T-cell (primary cell): Measurements from ENCODE around the gene QPCT. TPM values are rescaled to one million over a fixed set of nuclear protein-coding genes. Genes with fewer than 3 reads are reported as not detected.

ENCODE experiments used
- ATAC-seq, 4 experiments: fragments of 200-7000 bp in 3 of 4; fragments of 150-1000 bp in 1 of 4; cut with Tn5 transposase; replicated peaks in 1 of 4; 1 replicate in 3 of 4; 2 replicates in 1 of 4; pipeline ENCODE4 v1.10.0; 2021; ENCODE audit warnings: moderate library complexity in 3 of 4, mild to moderate bottlenecking in 2 of 4, moderate number of reproducible peaks in 1 of 4
- CTCF ChIA-PET, 2 donors: fragments of 300-600 bp; sonication (Branson Sonifier 250); formaldehyde crosslinking; loops; one replicate each; lab custom pipeline; 2022; ENCODE audit warnings: antibody characterized with exemption in 2 of 2; lab: Charles Lee
- POLR2A ChIA-PET, 2 donors: fragments of 300-600 bp; sonication (Branson Sonifier 250); formaldehyde crosslinking; loops; one replicate each; lab custom pipeline; 2022; ENCODE audit warnings: antibody characterized with exemption in 2 of 2; lab: Charles Lee
- DNase-seq, 35 experiments: peaks; one replicate each; pipeline versions ENCODE4 v3.0.0 to v3.0.0-alpha.2; 2013 to 2023
- H3K27ac ChIP-seq: one replicate; pipeline ENCODE4 v1.5.1; 2013; ENCODE audit warnings: low read length
- H3K27me3 ChIP-seq, 2 experiments: replicated peaks in 1 of 2; 1 replicate in 1 of 2; 2 replicates in 1 of 2; pipeline versions ENCODE4 v1.6.1 to v1.7.0; 2013; ENCODE audit warnings: low read length in 1 of 2, mixed read lengths in 1 of 2; ENCODE audit not compliant: control insufficient read depth in 2 of 2, insufficient read depth in 2 of 2; ENCODE audit errors: extremely low read depth in 1 of 2
- H3K36me3 ChIP-seq, 2 donors: 1 replicate in 1 of 2; 2 replicates in 1 of 2; pipeline versions ENCODE4 v1.6.1 to v1.7.0; 2013; ENCODE audit warnings: low read length in 1 of 2; ENCODE audit not compliant: control insufficient read depth in 2 of 2, insufficient read depth in 1 of 2; ENCODE audit errors: extremely low read depth in 1 of 2
- H3K4me1 ChIP-seq, 2 experiments: 1 replicate in 1 of 2; 2 replicates in 1 of 2; pipeline versions ENCODE4 v1.6.1 to v1.7.0; 2013; ENCODE audit warnings: low read length in 2 of 2, mixed read lengths in 1 of 2; ENCODE audit not compliant: insufficient read depth in 2 of 2, control insufficient read depth in 1 of 2; ENCODE audit errors: extremely low read depth in 1 of 2
- H3K4me3 ChIP-seq, 2 donors: 1 replicate in 1 of 2; 2 replicates in 1 of 2; pipeline versions ENCODE4 v1.5.1 to v1.7.0; 2013; ENCODE audit warnings: mild to moderate bottlenecking in 2 of 2, low read length in 1 of 2, moderate library complexity in 1 of 2; ENCODE audit not compliant: control insufficient read depth in 1 of 2; ENCODE audit errors: extremely low read depth in 1 of 2
- H3K9me3 ChIP-seq: 2 replicates; pipeline ENCODE4 v1.7.0; 2013
- H3K27ac Mint-ChIP-seq, 2 donors: one replicate each; pipeline ENCODE4 v1.8.0; 2020 to 2021; ENCODE audit warnings: mild to moderate bottlenecking in 2 of 2, mixed read lengths in 2 of 2
- H3K27me3 Mint-ChIP-seq, 2 donors: one replicate each; pipeline ENCODE4 v1.8.0; 2021 to 2022; ENCODE audit warnings: mixed read lengths in 2 of 2
- H3K36me3 Mint-ChIP-seq: one replicate; pipeline ENCODE4 v1.8.0; 2021; ENCODE audit warnings: mixed read lengths
- H3K4me1 Mint-ChIP-seq, 3 donors: one replicate each; pipeline ENCODE4 v1.8.0; 2020 to 2022; ENCODE audit warnings: mixed read lengths in 3 of 3, mild to moderate bottlenecking in 1 of 3
- H3K4me3 Mint-ChIP-seq, 3 donors: one replicate each; pipeline ENCODE4 v1.8.0; 2020 to 2022; ENCODE audit warnings: mild to moderate bottlenecking in 3 of 3, mixed read lengths in 3 of 3, moderate library complexity in 3 of 3
- H3K9me3 Mint-ChIP-seq, 3 donors: one replicate each; pipeline ENCODE4 v1.8.0; 2020 to 2022; ENCODE audit warnings: mixed read lengths in 3 of 3
- WGBS: methylation state at CpG from one replicate; pipeline ENCODE4 v1.1.5; 2013; ENCODE audit warnings: missing lambda C conversion rate; ENCODE audit not compliant: insufficient coverage; 5-methylcytosine and 5-hydroxymethylcytosine counted together
- total RNA-seq, 35 experiments: library from RNA in 6 of 35; stranded (reverse) in 6 of 35; fragments of 120-200 nt in 1 of 35; gene quantifications; one replicate each; pipeline versions ENCODE4 v1.2.1 to v1.2.4 and lab custom pipeline; 2013 to 2026

The QPCT gene
- total RNA-seq, 5 donors from 2014 or later (not counting 1 experiment from before 2014, with no cell fraction given): 1.1 to 3.1 (median 1.5) TPM; not detected in 2

- peak overlapping the region; percentile 19 to 50 (median 22) for H3K4me3 Mint-ChIP-seq
Observed at GRCh38 chr2:37326285-37326684, 18.1 kb upstream of the QPCT start.

GRCh38 chr2:37326866-37327634 is 17.4 kb upstream of the QPCT start:
- ATAC-seq: no peak
- no peaks in the 10 kb centered on the region for H3K9me3 Mint-ChIP-seq
- no peaks in the 10 kb centered on the region for H3K36me3 Mint-ChIP-seq
- peaks cover 24 to 27% (median 24%) of the 10 kb centered on the region in 3 donors for H3K4me1 Mint-ChIP-seq
- H3K9me3 ChIP-seq: no peaks in the 10 kb centered on the region
- H3K27me3 Mint-ChIP-seq: peaks cover 8 to 21% of the 10 kb centered on the region in 2 donors
- H3K27ac ChIP-seq: no peak overlapping the region
- POLR2A ChIA-PET: no interaction called here
- H3K27me3 ChIP-seq: peaks cover 0 to 20% of the 10 kb centered on the region in 2 experiments
- no peak overlapping the region for H3K27ac Mint-ChIP-seq
- no peak overlapping the region for H3K4me3 Mint-ChIP-seq
- WGBS: 80% methylated on average over 2 of the region's 8 CpGs
- no peak overlapping the region for H3K4me3 ChIP-seq
- no peak for DNase-seq
- no peaks in the 10 kb centered on the region for H3K36me3 ChIP-seq
- peaks cover 11 to 20% of the 10 kb centered on the region in 2 experiments for H3K4me1 ChIP-seq
- CTCF ChIA-PET: interaction anchor here in 1 of 2 donors (1.0 kb wide), 1 partner anchor 69 kb away, joined by 5 read pairs; no protein-coding TSS in a partner anchor

More at GRCh38 chr2:37326285-37326684, 18.1 kb upstream of the QPCT start:
- DNase-seq: no peak
- 78% methylated on average over 1 of the region's 2 CpGs for WGBS
- Histone ChIP-seq H3K27ac (no peak overlapping the region), H3K36me3 (no peaks in the 10 kb centered on the region), H3K27me3 (peaks cover 0 to 20% of the 10 kb centered on the region in 2 experiments), H3K4me1 (peaks cover 17 to 20% of the 10 kb centered on the region in 2 experiments), H3K9me3 (no peaks in the 10 kb centered on the region), H3K4me3 (no peak overlapping the region)
- ChIA-PET CTCF (interaction anchor here in 1 of 2 donors (0.6 to 1.0 kb wide), 2 partner anchors 31 to 70 kb away, joined by 4 to 5 read pairs; no protein-coding TSS in a partner anchor), POLR2A (interaction anchor here in 1 of 2 donors (0.6 kb wide), 1 partner anchor 1458 kb away, joined by 3 read pairs; no protein-coding TSS in a partner anchor)
- Mint-ChIP-seq H3K4me1 (peaks cover 31 to 34% (median 32%) of the 10 kb centered on the region in 3 donors), H3K9me3 (no peaks in the 10 kb centered on the region), H3K36me3 (no peaks in the 10 kb centered on the region), H3K27ac (no peak overlapping the region), H3K27me3 (peaks cover 6 to 20% of the 10 kb centered on the region in 2 donors)
- no peak for ATAC-seq

- POLR2A ChIA-PET: interaction anchor here in 1 of 2 donors (0.6 kb wide), 1 partner anchor 1564 kb away, joined by 5 read pairs; no protein-coding TSS in a partner anchor
- H3K36me3 ChIP-seq: no peaks in the 10 kb centered on the region
- DNase-seq (no peak), ATAC-seq (no peak)
- Mint-ChIP-seq H3K27ac (no peak overlapping the region), H3K4me1 (peaks cover under 1 to 3% (median 3%) of the 10 kb centered on the region in 3 donors), H3K36me3 (no peaks in the 10 kb centered on the region), H3K27me3 (peaks cover 8 to 20% of the 10 kb centered on the region in 2 donors), H3K9me3 (no peaks in the 10 kb centered on the region), H3K4me3 (no peak overlapping the region)
- no peaks in the 10 kb centered on the region for H3K9me3 ChIP-seq
- H3K27ac ChIP-seq: no peak overlapping the region
- CTCF ChIA-PET: interaction anchor here (0.5 to 1.4 kb wide), 2 partner anchors 10 to 83 kb away, joined by 4 to 6 read pairs; no protein-coding TSS in a partner anchor
- no peak overlapping the region for H3K4me3 ChIP-seq
- H3K4me1 ChIP-seq: peaks cover 0 to 1% of the 10 kb centered on the region in 2 experiments
- peaks cover 0 to 13% of the 10 kb centered on the region in 2 experiments for H3K27me3 ChIP-seq
Observed at GRCh38 chr2:37330681-37331080, 13.7 kb upstream of the QPCT start.

GRCh38 chr2:37332560-37332959 is 11.9 kb upstream of the QPCT start:
- ChIA-PET POLR2A (no interaction called here), CTCF (no interaction called here)
- DNase-seq (no peak), ATAC-seq (no peak)
- peaks cover 0 to 11% of the 10 kb centered on the region in 2 experiments for H3K27me3 ChIP-seq
- Mint-ChIP-seq H3K4me1 (no peaks in the 10 kb centered on the region), H3K27ac (no peak overlapping the region), H3K4me3 (no peak overlapping the region), H3K9me3 (no peaks in the 10 kb centered on the region), H3K27me3 (peaks cover 8 to 10% of the 10 kb centered on the region in 2 donors), H3K36me3 (no peaks in the 10 kb centered on the region)
- WGBS: no CpG with 5 or more reads among the region's 3 CpGs
- H3K4me3 ChIP-seq: no peak overlapping the region
- H3K36me3 ChIP-seq: no peaks in the 10 kb centered on the region
- H3K9me3 ChIP-seq: no peaks in the 10 kb centered on the region
- H3K4me1 ChIP-seq: no peaks in the 10 kb centered on the region
- no peak overlapping the region for H3K27ac ChIP-seq

GRCh38 chr2:37333256-37333655 is 11.2 kb upstream of the QPCT start:
- Histone ChIP-seq H3K36me3 (no peaks in the 10 kb centered on the region), H3K4me1 (no peaks in the 10 kb centered on the region), H3K4me3 (no peak overlapping the region), H3K27me3 (peaks cover 0 to 11% of the 10 kb centered on the region in 2 experiments), H3K9me3 (no peaks in the 10 kb centered on the region), H3K27ac (no peak overlapping the region)
- Mint-ChIP-seq H3K4me3 (no peak overlapping the region), H3K27ac (no peak overlapping the region), H3K4me1 (no peaks in the 10 kb centered on the region), H3K36me3 (no peaks in the 10 kb centered on the region), H3K27me3 (peaks cover 8 to 9% of the 10 kb centered on the region in 2 donors), H3K9me3 (no peaks in the 10 kb centered on the region)
- WGBS: no CpG with 5 or more reads among the region's 2 CpGs
- ChIA-PET POLR2A (no interaction called here), CTCF (interaction anchor here in 1 of 2 donors (0.8 kb wide), 1 partner anchor 101 kb away, joined by 3 read pairs; no protein-coding TSS in a partner anchor)
- DNase-seq (no peak), ATAC-seq (no peak)

GRCh38 chr2:37335604-37336003 is 8.8 kb upstream of the QPCT start:
- Histone ChIP-seq H3K36me3 (no peaks in the 10 kb centered on the region), H3K4me1 (no peaks in the 10 kb centered on the region), H3K4me3 (no peak overlapping the region), H3K9me3 (no peaks in the 10 kb centered on the region), H3K27ac (no peak overlapping the region), H3K27me3 (no peaks in the 10 kb centered on the region)
- ChIA-PET CTCF (interaction anchor here in 1 of 2 donors (0.5 kb wide), 1 partner anchor 543 kb away, joined by 3 read pairs; no protein-coding TSS in a partner anchor), POLR2A (no interaction called here)
- WGBS: no CpG with 5 or more reads among the region's 2 CpGs
- no peaks in the 10 kb centered on the region for H3K4me1 Mint-ChIP-seq
- no peaks in the 10 kb centered on the region for H3K36me3 Mint-ChIP-seq
- H3K27me3 Mint-ChIP-seq: peaks cover 4 to 6% of the 10 kb centered on the region in 2 donors
- H3K27ac Mint-ChIP-seq: no peak overlapping the region
- ATAC-seq (no peak), DNase-seq (no peak)
- H3K9me3 Mint-ChIP-seq: no peaks in the 10 kb centered on the region
- no peak overlapping the region for H3K4me3 Mint-ChIP-seq
